K562 (cell line): Measurements from ENCODE around the gene GAS2L2. TPM values are rescaled to one million over a fixed set of nuclear protein-coding genes. Genes with fewer than 3 reads are reported as not detected.

Experiments used
- ATF6 ChIP-seq: sonication (generic); formaldehyde crosslinking; IDR thresholded peaks from 2 replicates; pipeline ENCODE4 v1.4.0; 2020; ENCODE audit warnings: mild to moderate bottlenecking, missing genetic modification reagents
- BHLHE40 ChIP-seq: IDR thresholded peaks from 2 replicates; pipeline ENCODE4 v1.6.1; 2011; ENCODE audit warnings: low read length, improper control_type of control experiment
- BRD4 ChIP-seq: fragments of 200-600 bp; sonication (generic); IDR thresholded peaks from 2 replicates; pipeline ENCODE4 v1.6.1; 2017; ENCODE audit warnings: inconsistent platforms
- CBX5 ChIP-seq: IDR thresholded peaks from 2 replicates; pipeline ENCODE4 v1.6.1; 2014; ENCODE audit warnings: low read depth, borderline replicate concordance
- CREB3L1 ChIP-seq: fragments of 450-650 bp; IDR thresholded peaks from 2 replicates; pipeline ENCODE4 v1.6.1; 2014; ENCODE audit warnings: low read depth, mild to moderate bottlenecking, moderate library complexity, borderline replicate concordance
- DEAF1 ChIP-seq: fragments of 450-650 bp; formaldehyde crosslinking; IDR thresholded peaks from 2 replicates; pipeline ENCODE4 v1.4.0; 2020; ENCODE audit warnings: mild to moderate bottlenecking, moderate library complexity
- E2F6 ChIP-seq, 2 experiments: IDR thresholded peaks; 2 replicates each; pipeline ENCODE4 v1.6.1; 2011; ENCODE audit warnings: borderline replicate concordance in 1 of 2, control low read depth in 1 of 2, low read depth in 1 of 2, low read length in 1 of 2, mild to moderate bottlenecking in 1 of 2, mixed read lengths in 1 of 2, moderate library complexity in 1 of 2; ENCODE audit not compliant: insufficient read depth in 1 of 2, insufficient read length in 1 of 2, poor library complexity in 1 of 2, severe bottlenecking in 1 of 2; ENCODE audit errors: extremely low read depth in 1 of 2
- FIP1L1 ChIP-seq: fragments of 200-400 bp; formaldehyde crosslinking; IDR thresholded peaks from 2 replicates; pipeline ENCODE4 v1.6.1; 2018; ENCODE audit warnings: mild to moderate bottlenecking, low read depth, low read length; ENCODE audit not compliant: poor library complexity, severe bottlenecking
- NCOA1 ChIP-seq: fragments of 450-650 bp; IDR thresholded peaks from 2 replicates; pipeline ENCODE4 v1.6.1; 2016; ENCODE audit warnings: low read depth
- PML ChIP-seq: IDR thresholded peaks from 2 replicates; pipeline ENCODE4 v1.6.1; 2012; ENCODE audit warnings: low read length, inconsistent platforms
- RAD21 ChIP-seq, 2 experiments: fragments of 250-450 bp in 1 of 2; fragments of 450-650 bp in 1 of 2; sonication (Bioruptor Pico) in 1 of 2; formaldehyde crosslinking in 1 of 2; IDR thresholded peaks in 1 of 2; conservative IDR thresholded peaks in 1 of 2; 2 replicates each; pipeline versions ENCODE4 v1.4.0 to v1.8.0; 2020 to 2022; ENCODE audit warnings: mild to moderate bottlenecking in 2 of 2, moderate library complexity in 1 of 2
- TBL1XR1 ChIP-seq, 2 experiments: IDR thresholded peaks; 2 replicates each; pipeline ENCODE4 v1.6.1; 2012; ENCODE audit warnings: improper control_type of control experiment in 2 of 2, low read length in 2 of 2, mild to moderate bottlenecking in 1 of 2
- YY1 ChIP-seq, 3 experiments: IDR thresholded peaks; 2 replicates each; pipeline ENCODE4 v1.6.1; 2011; ENCODE audit warnings: low read length in 2 of 3, mild to moderate bottlenecking in 2 of 3, moderate library complexity in 2 of 3, borderline replicate concordance in 1 of 3, control low read depth in 1 of 3, low read depth in 1 of 3; ENCODE audit not compliant: insufficient read depth in 3 of 3, insufficient replicate concordance in 2 of 3, control insufficient read depth in 1 of 3, insufficient read length in 1 of 3; ENCODE audit errors: extremely low read depth in 1 of 3
- ZBTB9 ChIP-seq: fragments of 450-650 bp; formaldehyde crosslinking; IDR thresholded peaks from 2 replicates; pipeline ENCODE4 v1.4.0; 2020; ENCODE audit warnings: mild to moderate bottlenecking, moderate library complexity
- ZFP36 ChIP-seq: fragments of 150-350 bp; IDR thresholded peaks from 2 replicates; pipeline ENCODE4 v1.6.1; 2018; ENCODE audit warnings: low read length, low read depth; ENCODE audit not compliant: partially characterized antibody
- ZNF263 ChIP-seq: sonication (generic); formaldehyde crosslinking; IDR thresholded peaks from 2 replicates; pipeline ENCODE4 v1.8.0; 2022; ENCODE audit warnings: mild to moderate bottlenecking, missing genetic modification reagents, borderline replicate concordance
- ZNF408 ChIP-seq: fragments of 250-450 bp; sonication (Bioruptor Pico); IDR thresholded peaks from 2 replicates; pipeline ENCODE4 v1.4.0; 2020; ENCODE audit warnings: low read depth, mild to moderate bottlenecking, moderate library complexity
- polyA plus RNA-seq, 8 experiments: library from polyadenylated mRNA; depleted of rRNA in 4 of 8; stranded (reverse) in 5 of 8; unstranded in 3 of 8; fragments of >200 nt; fragmentation: Nextera tagmentation in 2 of 8; fragmentation: Illumina TruSeq in 1 of 8; extraction: Ambion mirVana in 2 of 8; extraction: Trizol in 1 of 8; gene quantifications; 2 replicates each; pipeline versions ENCODE4 v1.2.1 to v1.2.3, GENCODE V29; 2011 to 2014; ENCODE audit warnings: inconsistent platforms in 1 of 8, missing spikeins in 1 of 8
- total RNA-seq, 7 experiments: library from RNA; depleted of rRNA in 6 of 7; stranded (reverse); fragments of >200 nt in 6 of 7; fragmentation: Illumina TruSeq in 2 of 7; extraction: Trizol in 2 of 7; gene quantifications; 2 replicates each; pipeline versions ENCODE4 v1.2.1 to v1.2.3, GENCODE V29; 2011 to 2021; ENCODE audit warnings: low replicate concordance in 1 of 7

Gene GAS2L2
- total and polyA plus RNA-seq, 9 of the 15 experiments (the other 6 are each of a cell fraction or from before 2014, with no cell fraction given) = not detected

- TF ChIP-seq E2F6 (IDR thresholded peaks at IDR 0.05; ENCODE audit: borderline replicate concordance in 1 of 2, extremely low read depth in 1 of 2, insufficient read depth in 1 of 2, insufficient read length in 1 of 2, low read depth in 1 of 2, low read length in 1 of 2, poor library complexity in 1 of 2, severe bottlenecking in 1 of 2) (peak; percentile 79 to 90), BHLHE40 (peak; percentile 65), ZNF263 (peak; percentile 81), ZFP36 (peak; percentile 29), ATF6 (no peak), RAD21 (CRISPR knock-in tag; conservative IDR thresholded peaks at IDR 0.05 in 1 of 2, IDR thresholded peaks at IDR 0.05 in 1 of 2) (peak; percentile 79 to 95), TBL1XR1 (IDR thresholded peaks at IDR 0.05; ENCODE audit: low read length in 2 of 2) (0 out of 4 replicates have a peak, but pooled peaks of 1 of the 2 experiments have one; percentile 26), PML (no peak), DEAF1 (peak; percentile 64), CREB3L1 (peak; percentile 72; the same call in 1 of the 2 replicates), NCOA1 (no peak), ZNF408 (CRISPR knock-in tag) (no peak), ZBTB9 (0 out of 2 replicates have a peak, but pooled peaks have one; percentile 53), BRD4 (no peak), YY1 (IDR thresholded peaks at IDR 0.05; ENCODE audit: borderline replicate concordance in 1 of 3, control insufficient read depth in 1 of 3, extremely low read depth in 1 of 3, insufficient read depth in 3 of 3, insufficient read length in 1 of 3, insufficient replicate concordance in 2 of 3, low read depth in 1 of 3, low read length in 2 of 3) (peak in 2 of 3 experiments; percentile 37 to 43), FIP1L1 (peak; percentile 61), CBX5 (peak; percentile 47; the same call in 1 of the 2 replicates)
Observed at GRCh38 chr17:35764123-35764991, 11.3 kb upstream of the GAS2L2 start (continued).
